Measurements from ENCODE around the gene MTR.

MTR gene

GRCh38 chr1:236815941-236816340 is 20.8 kb downstream of the MTR start:
- DNase-seq (ENCODE audit: low read depth) = no peak
- no peak for TF ChIP-seq CTCF (IDR thresholded peaks at IDR 0.05; ENCODE audit: control insufficient read depth, insufficient read depth, low read depth, low read length, missing control alignments)
- H3K4me3 ChIP-seq (ENCODE audit: control insufficient read depth, low read depth, low read length) = no peak overlapping the region

GRCh38 chr1:236819856-236820255 is 24.8 kb downstream of the MTR start:
- TF ChIP-seq CTCF (IDR thresholded peaks at IDR 0.05; ENCODE audit: control insufficient read depth, insufficient read depth, low read depth, low read length, missing control alignments) = no peak
- no peak for DNase-seq (ENCODE audit: low read depth)
- H3K4me3 ChIP-seq (ENCODE audit: control insufficient read depth, low read depth, low read length) = no peak overlapping the region

- TF ChIP-seq CTCF (IDR thresholded peaks at IDR 0.05; ENCODE audit: control insufficient read depth, insufficient read depth, low read depth, low read length, missing control alignments) = no peak
- no peak for DNase-seq (ENCODE audit: low read depth)
- no peak overlapping the region for H3K4me3 ChIP-seq (ENCODE audit: control insufficient read depth, low read depth, low read length)
Measured at GRCh38 chr1:236821091-236821627, 26.1 kb downstream of the MTR start.

GRCh38 chr1:236823559-236823958 is 28.5 kb downstream of the MTR start:
- no peak overlapping the region for H3K4me3 ChIP-seq (ENCODE audit: control insufficient read depth, low read depth, low read length)
- TF ChIP-seq CTCF (IDR thresholded peaks at IDR 0.05; ENCODE audit: control insufficient read depth, insufficient read depth, low read depth, low read length, missing control alignments) = no peak
- no peak for DNase-seq (ENCODE audit: low read depth)

- H3K4me3 ChIP-seq (ENCODE audit: control insufficient read depth, low read depth, low read length) = no peak overlapping the region
- DNase-seq (ENCODE audit: low read depth) = no peak
- no peak for TF ChIP-seq CTCF (IDR thresholded peaks at IDR 0.05; ENCODE audit: control insufficient read depth, insufficient read depth, low read depth, low read length, missing control alignments)
Measured at GRCh38 chr1:236829085-236829484, 34.0 kb downstream of the MTR start.

- DNase-seq (ENCODE audit: low read depth) = no peak
- no peak for TF ChIP-seq CTCF (IDR thresholded peaks at IDR 0.05; ENCODE audit: control insufficient read depth, insufficient read depth, low read depth, low read length, missing control alignments)
- H3K4me3 ChIP-seq (ENCODE audit: control insufficient read depth, low read depth, low read length) = no peak overlapping the region
Measured at GRCh38 chr1:236830116-236830515, 35.0 kb downstream of the MTR start.

- DNase-seq (ENCODE audit: low read depth) = no peak
- no peak for TF ChIP-seq CTCF (IDR thresholded peaks at IDR 0.05; ENCODE audit: control insufficient read depth, insufficient read depth, low read depth, low read length, missing control alignments)
- H3K4me3 ChIP-seq (ENCODE audit: control insufficient read depth, low read depth, low read length) = no peak overlapping the region
Measured at GRCh38 chr1:236830560-236830959, 35.5 kb downstream of the MTR start.
